Measurements from ENCODE around the gene SNAPC4.

Gene SNAPC4

DNA sequence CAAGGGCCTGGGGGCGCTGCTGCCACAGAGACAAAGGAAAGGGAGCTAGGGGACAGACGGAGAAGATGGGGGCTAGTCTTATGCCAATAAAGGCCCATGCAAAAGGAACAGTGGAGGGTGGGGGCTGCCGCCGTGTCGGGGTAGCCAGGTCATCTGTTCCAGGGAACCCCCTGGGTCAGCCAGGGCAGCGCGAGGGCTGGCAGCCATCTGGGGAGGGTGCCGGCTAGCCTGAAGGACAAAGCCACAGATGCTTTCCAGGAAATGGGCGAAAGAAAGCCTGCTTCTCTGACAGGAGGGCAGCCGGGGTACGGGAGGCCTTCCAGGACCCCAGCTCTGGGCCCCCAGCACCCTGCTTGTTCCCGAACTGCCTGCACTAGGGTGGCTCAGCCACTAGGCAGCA, 24.9 kb downstream of the SNAPC4 start:
- no peak for DNase-seq (ENCODE audit: low read depth in 2 of 2)
- TF ChIP-seq, protein P1, sequence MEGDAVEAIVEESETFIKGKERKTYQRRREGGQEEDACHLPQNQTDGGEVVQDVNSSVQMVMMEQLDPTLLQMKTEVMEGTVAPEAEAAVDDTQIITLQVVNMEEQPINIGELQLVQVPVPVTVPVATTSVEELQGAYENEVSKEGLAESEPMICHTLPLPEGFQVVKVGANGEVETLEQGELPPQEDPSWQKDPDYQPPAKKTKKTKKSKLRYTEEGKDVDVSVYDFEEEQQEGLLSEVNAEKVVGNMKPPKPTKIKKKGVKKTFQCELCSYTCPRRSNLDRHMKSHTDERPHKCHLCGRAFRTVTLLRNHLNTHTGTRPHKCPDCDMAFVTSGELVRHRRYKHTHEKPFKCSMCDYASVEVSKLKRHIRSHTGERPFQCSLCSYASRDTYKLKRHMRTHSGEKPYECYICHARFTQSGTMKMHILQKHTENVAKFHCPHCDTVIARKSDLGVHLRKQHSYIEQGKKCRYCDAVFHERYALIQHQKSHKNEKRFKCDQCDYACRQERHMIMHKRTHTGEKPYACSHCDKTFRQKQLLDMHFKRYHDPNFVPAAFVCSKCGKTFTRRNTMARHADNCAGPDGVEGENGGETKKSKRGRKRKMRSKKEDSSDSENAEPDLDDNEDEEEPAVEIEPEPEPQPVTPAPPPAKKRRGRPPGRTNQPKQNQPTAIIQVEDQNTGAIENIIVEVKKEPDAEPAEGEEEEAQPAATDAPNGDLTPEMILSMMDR (IDR thresholded peaks at IDR 0.05; ENCODE audit: low read depth, low read length): no peak
- H3K4me3 ChIP-seq (replicated peaks in 1 of 2; ENCODE audit: low read depth in 2 of 2, low read length in 2 of 2): no peak overlapping the region

DNA sequence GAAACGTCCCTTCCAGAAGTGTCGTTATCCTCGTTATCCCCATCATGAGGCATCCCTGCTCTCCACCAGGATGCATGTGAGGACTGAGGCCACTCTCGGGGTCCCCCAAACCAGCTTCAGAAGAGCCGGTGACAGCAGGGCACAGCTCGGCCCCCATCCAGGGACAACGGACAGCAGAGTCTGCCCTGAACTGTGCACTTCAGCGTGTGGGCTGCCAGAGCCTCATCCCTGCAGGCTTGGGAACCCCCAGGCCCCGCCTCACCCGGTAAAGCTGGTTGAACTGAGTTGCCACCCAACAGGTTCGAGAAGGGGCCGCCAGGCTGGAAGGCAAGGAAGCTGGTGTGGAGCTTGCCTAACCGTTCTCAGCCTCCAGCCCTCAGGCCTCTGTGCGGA, 25.8 kb downstream of the SNAPC4 start:
- H3K4me3 ChIP-seq (replicated peaks in 1 of 2; ENCODE audit: low read depth in 2 of 2, low read length in 2 of 2): no peak overlapping the region
- TF ChIP-seq, protein P1 (IDR thresholded peaks at IDR 0.05; ENCODE audit: low read depth, low read length): no peak
- DNase-seq (ENCODE audit: low read depth in 2 of 2): no peak

DNA sequence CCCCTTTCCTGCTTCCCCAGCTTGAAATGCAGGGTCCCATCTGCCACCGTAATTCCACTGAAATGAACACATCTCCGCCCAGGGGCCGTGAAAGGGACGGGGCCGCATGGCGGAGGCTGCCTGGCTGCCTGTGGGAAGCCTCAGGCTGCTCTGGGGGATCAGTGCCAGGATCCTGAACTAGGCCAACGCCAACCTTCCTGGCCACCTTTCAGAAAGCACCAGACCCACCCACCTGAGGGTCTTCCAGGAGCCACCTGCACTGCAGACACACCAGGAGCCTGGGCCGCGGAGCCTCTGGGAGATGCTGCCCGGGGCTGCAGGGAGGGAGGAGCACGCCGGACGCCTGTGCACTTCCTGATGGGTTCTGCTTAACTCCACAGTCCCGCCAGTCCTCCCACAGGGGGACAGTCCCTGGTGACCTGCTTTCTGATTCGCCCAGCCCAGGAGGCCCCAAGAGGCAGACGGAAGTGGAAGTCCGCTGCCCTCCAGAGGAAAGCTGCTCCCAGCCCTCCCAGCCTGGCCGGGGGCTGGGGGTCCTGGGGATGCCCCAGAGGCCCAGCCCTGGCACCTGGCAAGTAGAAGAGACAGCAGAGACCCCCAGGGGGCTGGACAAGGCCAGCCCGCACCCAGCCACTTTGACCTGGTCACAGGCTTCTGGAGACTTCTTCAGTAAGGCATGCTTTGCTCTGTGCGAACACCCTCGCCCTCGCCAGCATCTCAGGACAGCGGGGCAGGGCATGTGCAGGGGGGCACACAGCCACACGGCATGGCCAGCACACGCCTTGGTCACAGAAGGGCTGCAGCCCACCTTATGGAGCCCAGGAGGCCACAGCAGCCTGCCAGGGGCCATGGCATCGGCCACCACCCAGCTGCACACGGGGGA, 26.4 kb downstream of the SNAPC4 start, which contains the start of gene CARD9:
CARD9 (minus strand) TSS at position 370 of the 883 bp plus-strand sequence. CDS start 1,591 bp downstream, outside the sequence.
- DNase-seq (ENCODE audit: low read depth in 2 of 2): no peak
- TF ChIP-seq, protein P1 (IDR thresholded peaks at IDR 0.05; ENCODE audit: low read depth, low read length): no peak
- H3K4me3 ChIP-seq (replicated peaks in 1 of 2; ENCODE audit: low read depth in 2 of 2, low read length in 2 of 2): peak within 1 kb of the TSS in 1 of 2 donors; percentile 0

DNA sequence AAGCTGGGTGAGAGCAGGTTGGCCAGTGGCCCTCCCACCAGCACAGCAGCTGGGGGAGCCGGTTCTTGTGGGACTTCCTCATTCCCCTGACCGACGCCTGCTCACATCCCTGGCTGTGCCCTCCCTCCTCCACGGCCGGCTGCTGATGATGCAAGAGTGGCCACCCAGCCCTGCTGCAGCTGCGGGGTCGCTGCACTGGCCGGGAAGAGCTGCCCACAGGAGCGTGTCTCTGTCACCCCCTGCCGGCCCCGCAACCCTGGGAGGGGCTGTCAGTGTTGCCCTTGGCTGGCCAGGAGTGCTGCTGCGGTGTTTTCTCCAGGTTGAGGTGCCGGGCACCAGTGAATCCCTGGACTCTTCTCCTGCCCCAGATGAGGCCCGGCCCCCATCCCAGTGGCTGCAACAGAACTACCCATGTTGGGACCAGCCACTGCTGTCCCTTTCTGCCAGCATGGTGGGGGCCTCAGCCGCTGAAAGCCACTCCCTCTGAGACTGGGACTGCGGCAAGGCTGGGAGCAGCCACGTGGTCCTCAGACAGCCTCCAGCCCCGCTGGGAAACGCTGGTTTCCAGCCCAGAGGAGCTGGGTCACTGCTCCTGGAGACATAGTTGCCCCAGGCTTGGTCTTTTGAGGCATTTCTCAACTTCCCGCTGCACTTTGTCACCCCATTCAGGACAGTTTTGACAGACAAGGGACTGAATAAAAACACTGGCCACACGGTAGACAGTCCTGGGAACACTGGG, 27.2 kb downstream of the SNAPC4 start:
- peak overlapping the region in 1 of 2 donors; percentile 0 for H3K4me3 ChIP-seq (replicated peaks in 1 of 2; ENCODE audit: low read depth in 2 of 2, low read length in 2 of 2)
- DNase-seq (ENCODE audit: low read depth in 2 of 2): peak; percentile 69 to 80
- TF ChIP-seq, protein P1 (IDR thresholded peaks at IDR 0.05; ENCODE audit: low read depth, low read length): no peak

DNA sequence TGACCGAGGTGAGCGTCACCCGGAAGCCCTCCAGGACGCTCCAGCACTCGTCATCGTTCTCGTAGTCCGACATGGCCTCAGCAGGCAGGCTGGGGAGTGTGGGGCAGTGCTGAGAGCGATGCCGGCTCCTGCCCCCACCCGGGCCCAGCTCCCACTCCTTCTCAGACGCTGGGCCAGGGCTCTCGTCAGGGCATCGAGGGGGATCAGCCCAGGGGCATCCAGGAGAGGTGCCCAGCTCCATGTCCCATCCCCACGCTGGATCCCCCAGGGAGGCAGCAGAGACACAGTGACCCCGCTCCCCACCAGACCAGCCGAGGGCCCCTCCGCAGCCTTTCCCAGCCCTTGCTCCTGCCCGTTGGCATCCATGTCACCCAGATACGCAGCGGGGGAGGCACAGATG, 28.0 kb downstream of the SNAPC4 start:
- no peak for DNase-seq (ENCODE audit: low read depth in 2 of 2)
- no peak overlapping the region for H3K4me3 ChIP-seq (replicated peaks in 1 of 2; ENCODE audit: low read depth in 2 of 2, low read length in 2 of 2)
- TF ChIP-seq, protein P1 (IDR thresholded peaks at IDR 0.05; ENCODE audit: low read depth, low read length): no peak

DNA sequence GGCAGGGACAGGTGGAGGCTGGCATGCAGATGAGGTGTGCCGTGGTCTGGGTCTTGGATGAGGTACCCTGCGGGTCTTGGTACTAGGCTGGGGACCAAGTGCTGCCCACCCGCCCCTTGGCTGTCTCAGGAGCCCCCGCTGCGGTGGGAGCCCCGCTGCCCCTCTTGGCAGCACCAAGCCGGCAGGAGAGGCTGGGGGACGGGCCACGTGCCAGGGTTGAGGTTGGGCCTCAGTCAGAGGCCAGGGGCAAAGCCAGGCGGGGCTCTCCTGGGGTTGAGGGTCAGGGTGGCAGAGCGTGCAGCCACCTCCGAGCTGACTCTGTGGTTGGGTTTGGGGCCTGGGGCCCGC, 28.5 kb downstream of the SNAPC4 start:
- TF ChIP-seq, protein P1 (IDR thresholded peaks at IDR 0.05; ENCODE audit: low read depth, low read length): no peak
- DNase-seq (ENCODE audit: low read depth in 2 of 2): no peak
- H3K4me3 ChIP-seq (replicated peaks in 1 of 2; ENCODE audit: low read depth in 2 of 2, low read length in 2 of 2): no peak overlapping the region
